Neuronal stem cell (in vitro differentiated cells): ENCODE measurements around the gene PLPPR2.

Source experiments
- DNase-seq: peaks from one replicate; pipeline ENCODE4 v3.0.0-alpha.2; 2013; ENCODE audit warnings: low spot score
- H2AFZ ChIP-seq: one replicate; pipeline ENCODE4 v1.6.1; 2013; ENCODE audit warnings: mild to moderate bottlenecking, low read length, inconsistent platforms
- H2AK5ac ChIP-seq: 2 replicates; pipeline ENCODE4 v1.6.1; 2013; ENCODE audit warnings: low read depth, mild to moderate bottlenecking, inconsistent platforms, low read length, moderate library complexity, mixed read lengths
- H2BK120ac ChIP-seq: 2 replicates; pipeline ENCODE4 v1.6.1; 2013; ENCODE audit warnings: low read depth, mild to moderate bottlenecking, inconsistent platforms, low read length, moderate library complexity, mixed read lengths
- H2BK12ac ChIP-seq: one replicate; pipeline ENCODE4 v1.6.1; 2013; ENCODE audit warnings: low read length, inconsistent platforms
- H2BK15ac ChIP-seq: 2 replicates; pipeline ENCODE4 v1.6.1; 2013; ENCODE audit warnings: mild to moderate bottlenecking, low read length, inconsistent platforms, mixed read lengths
- H2BK5ac ChIP-seq: one replicate; pipeline ENCODE4 v1.6.1; 2013; ENCODE audit warnings: inconsistent platforms, mild to moderate bottlenecking, low read length, moderate library complexity
- H3K14ac ChIP-seq: one replicate; pipeline ENCODE4 v1.6.1; 2013; ENCODE audit warnings: low read length, inconsistent platforms
- H3K18ac ChIP-seq: 2 replicates; pipeline ENCODE4 v1.6.1; 2013; ENCODE audit warnings: low read length, inconsistent platforms
- H3K23ac ChIP-seq: 2 replicates; pipeline ENCODE4 v1.6.1; 2013; ENCODE audit warnings: low read depth, mild to moderate bottlenecking, mixed read lengths, low read length, inconsistent platforms; ENCODE audit not compliant: poor library complexity
- H3K27ac ChIP-seq: replicated peaks from 3 replicates; pipeline ENCODE4 v1.5.1; 2013; ENCODE audit warnings: low read length, inconsistent platforms
- H3K27me3 ChIP-seq, 3 experiments: 2 replicates each; pipeline ENCODE4 v1.6.1; 2013; ENCODE audit warnings: low read length in 3 of 3, mild to moderate bottlenecking in 2 of 3, inconsistent platforms in 1 of 3, low read depth in 1 of 3, mixed read lengths in 1 of 3, moderate library complexity in 1 of 3; ENCODE audit not compliant: control insufficient read depth in 3 of 3, insufficient read depth in 3 of 3
- H3K36me3 ChIP-seq, 2 donors: replicated peaks in 1 of 2; 2 replicates each; pipeline ENCODE4 v1.6.1; 2013; ENCODE audit warnings: low read length in 2 of 2; ENCODE audit not compliant: control insufficient read depth in 2 of 2, insufficient read depth in 2 of 2
- H3K4ac ChIP-seq: 2 replicates; pipeline ENCODE4 v1.6.1; 2013; ENCODE audit warnings: inconsistent platforms, mild to moderate bottlenecking, low read length, moderate library complexity
- H3K4me1 ChIP-seq, 2 donors: 1 replicate in 1 of 2; 2 replicates in 1 of 2; pipeline ENCODE4 v1.6.1; 2013; ENCODE audit warnings: low read length in 2 of 2, low read depth in 1 of 2; ENCODE audit not compliant: control insufficient read depth in 2 of 2, insufficient read depth in 1 of 2
- H3K4me2 ChIP-seq: one replicate; pipeline ENCODE4 v1.6.1; 2013; ENCODE audit warnings: mild to moderate bottlenecking, low read length, inconsistent platforms; ENCODE audit not compliant: insufficient read depth, poor library complexity, severe bottlenecking
- H3K4me3 ChIP-seq, 2 donors: 2 replicates each; pipeline ENCODE4 v1.5.1; 2013; ENCODE audit warnings: low read length in 2 of 2, mild to moderate bottlenecking in 2 of 2, inconsistent platforms in 1 of 2, moderate library complexity in 1 of 2
- H3K79me1 ChIP-seq: one replicate; pipeline ENCODE4 v1.6.1; 2013; ENCODE audit warnings: low read depth, mild to moderate bottlenecking, inconsistent platforms, low read length, moderate library complexity
- H3K9ac ChIP-seq: one replicate; pipeline ENCODE4 v1.6.1; 2013; ENCODE audit warnings: mild to moderate bottlenecking, low read depth, low read length, inconsistent platforms; ENCODE audit not compliant: poor library complexity
- H3K9me3 ChIP-seq, 2 donors: replicated peaks in 1 of 2; 2 replicates each; pipeline versions ENCODE3 to v1.6.1; 2013; ENCODE audit warnings: low read length in 2 of 2, mild to moderate bottlenecking in 2 of 2, inconsistent platforms in 1 of 2, low read depth in 1 of 2, mixed read lengths in 1 of 2, moderate library complexity in 1 of 2; ENCODE audit not compliant: control insufficient read depth in 2 of 2, insufficient read depth in 1 of 2
- H4K8ac ChIP-seq: one replicate; pipeline ENCODE4 v1.6.1; 2013; ENCODE audit warnings: low read depth, mild to moderate bottlenecking, inconsistent platforms, low read length, moderate library complexity
- H4K91ac ChIP-seq: one replicate; pipeline ENCODE4 v1.6.1; 2013; ENCODE audit warnings: low read length, low read depth, mild to moderate bottlenecking, inconsistent platforms; ENCODE audit not compliant: poor library complexity
- WGBS, 2 donors: extraction: QIAGEN DNeasy Blood & Tissue Kit; methylation state at CpG; one replicate each; pipeline ENCODE4 v1.1.7; 2013; ENCODE audit warnings: missing lambda C conversion rate in 2 of 2, mixed read lengths in 1 of 2; ENCODE audit not compliant: insufficient read length in 2 of 2, insufficient replicate concordance in 1 of 2; ENCODE audit errors: extremely low coverage in 2 of 2; 5-methylcytosine and 5-hydroxymethylcytosine counted together

The PLPPR2 gene

GRCh38 chr19:11384778-11385129 lies 29.5 kb downstream of the PLPPR2 start:
- H2BK15ac ChIP-seq: no peak overlapping the region
- no peak overlapping the region for H2AFZ ChIP-seq
- no peak overlapping the region for H3K4me3 ChIP-seq
- H4K91ac ChIP-seq: no peak overlapping the region
- no peaks in the 10 kb centered on the region for H3K79me1 ChIP-seq
- no peak overlapping the region for H2BK120ac ChIP-seq
- H3K18ac ChIP-seq: no peak overlapping the region
- H3K4me2 ChIP-seq: no peak overlapping the region
- no peaks in the 10 kb centered on the region for H3K36me3 ChIP-seq
- no peak overlapping the region for H2BK12ac ChIP-seq
- H3K9ac ChIP-seq: no peak overlapping the region
- H2AK5ac ChIP-seq: no peak overlapping the region
- no peak overlapping the region for H3K14ac ChIP-seq
- H4K8ac ChIP-seq: no peak overlapping the region
- peaks cover 6 to 11% of the 10 kb centered on the region in 2 donors for H3K4me1 ChIP-seq
- H3K27ac ChIP-seq: no peak overlapping the region
- H3K23ac ChIP-seq: no peak overlapping the region
- H3K9me3 ChIP-seq: peaks cover 0 to 1% of the 10 kb centered on the region in 2 donors
- no peak for DNase-seq
- peaks cover 8 to 22% (median 8%) of the 10 kb centered on the region in 3 experiments for H3K27me3 ChIP-seq
- H2BK5ac ChIP-seq: no peak overlapping the region
- WGBS, 2 donors: no CpG with 5 or more reads among the region's 5 CpGs
- H3K4ac ChIP-seq: no peak overlapping the region

- Histone ChIP-seq H3K27ac (no peak overlapping the region), H3K14ac (no peak overlapping the region), H2AK5ac (no peak overlapping the region), H3K9me3 (peaks cover 3 to 4% of the 10 kb centered on the region in 2 donors), H3K4me2 (no peak overlapping the region), H3K4ac (no peak overlapping the region), H2BK12ac (no peak overlapping the region), H2BK120ac (no peak overlapping the region), H3K23ac (no peak overlapping the region), H2BK5ac (no peak overlapping the region), H4K8ac (no peak overlapping the region), H3K9ac (no peak overlapping the region), H3K4me3 (no peak overlapping the region), H3K18ac (no peak overlapping the region), H2AFZ (no peak overlapping the region), H3K79me1 (no peaks in the 10 kb centered on the region), H3K27me3 (peaks cover 8 to 17% (median 8%) of the 10 kb centered on the region in 3 experiments), H2BK15ac (no peak overlapping the region), H4K91ac (no peak overlapping the region), H3K36me3 (no peaks in the 10 kb centered on the region), H3K4me1 (peaks cover 1 to 7% of the 10 kb centered on the region in 2 donors)
- DNase-seq: no peak
- no CpG with 5 or more reads among the region's 19 CpGs for WGBS, 2 donors
Measured at GRCh38 chr19:11387162-11388034, 32.2 kb downstream of the PLPPR2 start.

- H3K4ac ChIP-seq: no peak overlapping the region
- DNase-seq: no peak
- WGBS, 2 donors: no CpG with 5 or more reads among the region's 2 CpGs
Measured at GRCh38 chr19:11390359-11390758, 35.1 kb downstream of the PLPPR2 start.

GRCh38 chr19:11390933-11391680 lies 35.9 kb downstream of the PLPPR2 start:
- no peak overlapping the region for H2BK5ac ChIP-seq
- no peak overlapping the region for H2BK12ac ChIP-seq
- H3K14ac ChIP-seq: no peak overlapping the region
- no peaks in the 10 kb centered on the region for H3K27me3 ChIP-seq
- H2BK120ac ChIP-seq: no peak overlapping the region
- H3K9me3 ChIP-seq: peaks cover 1 to 4% of the 10 kb centered on the region in 2 donors
- no peak overlapping the region for H3K23ac ChIP-seq
- no peak overlapping the region for H3K4me3 ChIP-seq
- no peak overlapping the region for H3K18ac ChIP-seq
- H3K36me3 ChIP-seq: no peaks in the 10 kb centered on the region
- no peak overlapping the region for H3K9ac ChIP-seq
- no peak overlapping the region for H2BK15ac ChIP-seq
- no peaks in the 10 kb centered on the region for H3K79me1 ChIP-seq
- no peak overlapping the region for H2AFZ ChIP-seq
- no peak overlapping the region for H4K91ac ChIP-seq
- WGBS, 2 donors: no CpG with 5 or more reads among the region's 4 CpGs
- no peak overlapping the region for H3K4ac ChIP-seq
- no peak overlapping the region for H4K8ac ChIP-seq
- H3K27ac ChIP-seq: no peak overlapping the region
- no peak overlapping the region for H2AK5ac ChIP-seq
- no peak for DNase-seq
- H3K4me2 ChIP-seq: no peak overlapping the region
- no peaks in the 10 kb centered on the region for H3K4me1 ChIP-seq

More at GRCh38 chr19:11390359-11390758, 35.1 kb downstream of the PLPPR2 start:
- Histone ChIP-seq H3K23ac (no peak overlapping the region), H3K27me3 (no peaks in the 10 kb centered on the region), H3K4me3 (no peak overlapping the region), H3K27ac (no peak overlapping the region), H2BK5ac (no peak overlapping the region), H3K36me3 (no peaks in the 10 kb centered on the region), H2AK5ac (no peak overlapping the region), H3K14ac (no peak overlapping the region), H2BK15ac (no peak overlapping the region), H2AFZ (no peak overlapping the region), H4K91ac (no peak overlapping the region), H2BK120ac (no peak overlapping the region), H3K18ac (no peak overlapping the region), H3K4me1 (no peaks in the 10 kb centered on the region), H3K9me3 (peaks cover 1 to 4% of the 10 kb centered on the region in 2 donors), H3K9ac (no peak overlapping the region), H3K4me2 (no peak overlapping the region), H4K8ac (no peak overlapping the region), H2BK12ac (no peak overlapping the region), H3K79me1 (no peaks in the 10 kb centered on the region)
